Measurements from ENCODE around the gene UNC45B.

DNA sequence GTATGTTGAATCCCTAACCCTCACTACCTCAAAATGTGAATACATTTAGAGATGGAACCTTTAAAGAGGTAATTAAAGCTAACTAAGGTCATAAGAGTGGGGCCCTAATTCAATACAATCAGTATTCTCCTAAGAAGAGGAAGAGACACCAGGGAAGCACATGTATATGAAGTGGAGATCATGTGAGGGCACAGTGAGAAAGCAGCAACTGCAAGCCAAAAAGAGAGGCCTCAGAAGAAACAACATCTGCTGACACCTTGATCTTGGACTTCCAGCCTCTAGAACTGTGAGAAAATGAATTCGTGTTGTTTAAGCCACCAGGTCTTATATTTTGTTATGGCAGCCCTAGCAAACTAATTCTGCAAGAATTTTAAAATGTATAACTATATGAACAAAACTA, 82.0 kb downstream of the UNC45B start:
- TF ChIP-seq, protein P1, sequence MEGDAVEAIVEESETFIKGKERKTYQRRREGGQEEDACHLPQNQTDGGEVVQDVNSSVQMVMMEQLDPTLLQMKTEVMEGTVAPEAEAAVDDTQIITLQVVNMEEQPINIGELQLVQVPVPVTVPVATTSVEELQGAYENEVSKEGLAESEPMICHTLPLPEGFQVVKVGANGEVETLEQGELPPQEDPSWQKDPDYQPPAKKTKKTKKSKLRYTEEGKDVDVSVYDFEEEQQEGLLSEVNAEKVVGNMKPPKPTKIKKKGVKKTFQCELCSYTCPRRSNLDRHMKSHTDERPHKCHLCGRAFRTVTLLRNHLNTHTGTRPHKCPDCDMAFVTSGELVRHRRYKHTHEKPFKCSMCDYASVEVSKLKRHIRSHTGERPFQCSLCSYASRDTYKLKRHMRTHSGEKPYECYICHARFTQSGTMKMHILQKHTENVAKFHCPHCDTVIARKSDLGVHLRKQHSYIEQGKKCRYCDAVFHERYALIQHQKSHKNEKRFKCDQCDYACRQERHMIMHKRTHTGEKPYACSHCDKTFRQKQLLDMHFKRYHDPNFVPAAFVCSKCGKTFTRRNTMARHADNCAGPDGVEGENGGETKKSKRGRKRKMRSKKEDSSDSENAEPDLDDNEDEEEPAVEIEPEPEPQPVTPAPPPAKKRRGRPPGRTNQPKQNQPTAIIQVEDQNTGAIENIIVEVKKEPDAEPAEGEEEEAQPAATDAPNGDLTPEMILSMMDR (IDR thresholded peaks at IDR 0.05) = no peak
- TF ChIP-seq POLR2A (IDR thresholded peaks at IDR 0.05) = no peak

Measured in gastroesophageal sphincter (tissue), 3 donors.